Memory B cell (primary cell): ENCODE results near the gene DOC2B.
A peak's percentile ranks its signal among the peaks of the same experiment; 100 is the strongest.

Experiments used
- ATAC-seq: fragments of 150-1000 bp; cut with Tn5 transposase; 2 replicates; pipeline ENCODE4 v1.10.0; 2021; ENCODE audit warnings: low read depth, mild to moderate bottlenecking, moderate library complexity
- DNase-seq, 2 donors: peaks; one replicate each; pipeline ENCODE4 v3.0.0; 2022; ENCODE audit warnings: low spot score in 2 of 2
- H3K27ac Mint-ChIP-seq: one replicate; pipeline ENCODE4 v1.8.0; 2022; ENCODE audit warnings: mild to moderate bottlenecking, moderate library complexity, mixed read lengths
- H3K27me3 Mint-ChIP-seq: one replicate; pipeline ENCODE4 v1.8.0; 2022; ENCODE audit warnings: mixed read lengths
- H3K36me3 Mint-ChIP-seq: one replicate; pipeline ENCODE4 v1.8.0; 2022; ENCODE audit warnings: mild to moderate bottlenecking, mixed read lengths
- H3K4me1 Mint-ChIP-seq: one replicate; pipeline ENCODE4 v1.8.0; 2022; ENCODE audit warnings: mixed read lengths
- H3K4me3 Mint-ChIP-seq: one replicate; pipeline ENCODE4 v1.8.0; 2022; ENCODE audit warnings: mild to moderate bottlenecking, moderate library complexity, mixed read lengths
- H3K9me3 Mint-ChIP-seq: one replicate; pipeline ENCODE4 v1.8.0; 2022; ENCODE audit warnings: mixed read lengths

The DOC2B gene

DNA sequence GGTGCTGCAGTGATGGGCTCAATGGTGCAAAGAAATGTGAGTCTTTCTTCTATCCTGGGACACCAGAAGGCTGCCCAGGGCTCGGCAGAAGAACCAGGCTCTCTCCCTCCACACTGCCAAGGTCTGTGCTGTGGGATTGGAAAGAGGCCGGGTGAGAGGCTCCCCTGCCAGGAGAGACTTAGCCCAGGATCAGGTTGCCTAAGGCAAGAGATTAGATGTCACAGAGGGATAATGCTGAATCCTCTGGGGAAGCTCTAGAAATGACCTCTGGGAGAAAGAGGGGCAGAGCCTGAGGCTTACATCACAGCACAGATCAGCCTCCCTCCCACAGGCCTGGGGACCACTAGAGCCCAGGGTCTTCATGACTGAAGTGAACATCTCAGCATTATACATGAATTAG lies 5.7 kb upstream of the DOC2B start:
- no peak overlapping the region for H3K4me3 Mint-ChIP-seq
- DNase-seq (no peak), ATAC-seq (no peak)
- no peaks in the 10 kb centered on the region for H3K36me3 Mint-ChIP-seq
- no peaks in the 10 kb centered on the region for H3K4me1 Mint-ChIP-seq
- no peaks in the 10 kb centered on the region for H3K9me3 Mint-ChIP-seq
- peaks cover 13% of the 10 kb centered on the region for H3K27me3 Mint-ChIP-seq
- no peak overlapping the region for H3K27ac Mint-ChIP-seq

DNA sequence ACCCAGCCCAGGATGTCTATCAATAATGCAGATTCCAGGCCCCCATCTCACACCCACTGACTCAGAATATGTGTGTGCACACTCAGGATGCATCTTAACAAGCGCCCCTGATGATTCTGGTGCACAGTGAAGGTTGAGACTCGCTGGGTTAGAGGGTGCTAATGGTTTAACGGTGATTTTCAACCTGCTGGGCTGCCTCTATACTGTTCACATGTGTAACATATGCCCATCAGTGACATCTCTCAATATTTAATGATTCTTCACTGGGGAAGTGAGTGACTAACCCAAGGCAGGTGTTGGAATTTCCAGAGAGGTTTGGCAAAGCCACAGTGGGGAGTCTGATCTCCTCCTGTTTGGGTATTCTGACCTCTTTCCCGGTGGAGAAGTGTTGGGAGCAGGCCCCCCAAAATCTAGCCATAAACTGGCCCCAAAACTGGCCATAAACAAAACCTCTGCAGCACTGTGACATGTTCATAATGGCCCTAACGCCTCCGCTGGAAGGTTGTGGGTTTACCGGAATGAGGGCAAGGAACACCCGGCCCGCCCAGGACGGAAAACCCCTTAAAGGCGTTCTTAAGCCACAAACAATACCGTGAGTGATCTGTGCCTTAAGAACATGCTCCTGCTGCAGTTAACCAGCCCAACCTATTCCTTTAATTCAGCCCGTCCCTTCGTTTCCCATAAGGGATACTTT lies 4.1 kb upstream of the DOC2B start:
- Mint-ChIP-seq H3K4me1 (no peaks in the 10 kb centered on the region), H3K36me3 (no peaks in the 10 kb centered on the region), H3K27ac (no peak overlapping the region), H3K9me3 (no peaks in the 10 kb centered on the region), H3K27me3 (peaks cover 14% of the 10 kb centered on the region), H3K4me3 (no peak overlapping the region)
- DNase-seq (no peak), ATAC-seq (no peak)

DNA sequence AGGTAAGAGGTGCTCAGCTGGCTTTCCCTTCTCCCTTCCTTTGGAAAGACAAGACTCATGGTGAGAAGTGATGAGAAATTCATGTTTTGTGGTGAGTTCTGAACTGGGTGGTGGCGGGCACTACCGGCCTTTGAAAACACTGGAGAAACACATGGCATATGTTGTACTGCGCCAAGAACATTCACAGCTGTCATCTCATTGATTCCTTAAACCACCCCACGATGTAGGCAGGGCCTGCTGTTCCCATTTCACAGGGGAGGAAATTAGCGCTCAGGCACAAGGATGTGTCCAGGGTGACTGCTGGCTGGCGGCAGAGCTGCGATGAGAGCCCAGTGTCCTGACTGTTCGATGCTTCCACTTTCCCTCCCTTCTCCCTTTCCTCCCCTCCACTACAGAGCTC lies 1.6 kb upstream of the DOC2B start:
- H3K27me3 Mint-ChIP-seq, result peaks cover 18% of the 10 kb centered on the region
- H3K4me1 Mint-ChIP-seq, result no peaks in the 10 kb centered on the region
- DNase-seq (no peak), ATAC-seq (no peak)
- H3K36me3 Mint-ChIP-seq, result no peaks in the 10 kb centered on the region
- no peak overlapping the region for H3K27ac Mint-ChIP-seq
- H3K9me3 Mint-ChIP-seq, result no peaks in the 10 kb centered on the region
- no peak overlapping the region for H3K4me3 Mint-ChIP-seq

DNA sequence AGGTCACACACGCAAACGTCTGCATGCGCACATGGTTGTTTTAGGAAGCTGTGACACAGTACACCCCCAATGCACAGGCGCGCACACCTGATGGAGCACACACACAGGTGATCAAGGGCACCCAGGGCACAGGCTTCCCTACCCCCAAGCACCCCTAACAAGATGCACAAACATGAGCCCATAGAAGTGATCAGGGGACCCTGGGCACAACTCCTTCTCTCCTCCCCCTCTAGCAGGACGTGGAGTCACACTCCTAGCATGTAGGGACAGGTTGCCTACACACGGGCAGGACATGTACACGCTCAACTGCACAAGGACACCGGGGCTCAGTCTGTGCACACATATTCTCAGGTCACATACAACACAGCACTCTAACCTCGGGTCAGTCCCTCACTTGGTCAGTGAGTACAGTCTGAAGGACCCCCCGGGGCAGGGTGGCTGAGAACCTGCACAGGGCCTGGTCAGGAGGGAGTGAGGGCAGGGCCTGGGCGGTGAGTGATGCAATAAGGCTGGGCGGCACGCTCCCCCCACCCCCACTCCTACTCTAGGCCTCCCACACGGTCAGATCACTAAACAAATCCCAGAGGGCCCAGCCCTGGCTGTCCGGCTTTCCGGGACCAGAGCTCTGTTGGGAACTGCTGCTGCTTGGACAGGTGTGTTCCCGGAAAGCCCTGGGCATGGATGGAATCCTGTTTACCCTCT lies 751 bp upstream of the DOC2B start:
- Mint-ChIP-seq H3K36me3 (no peaks in the 10 kb centered on the region), H3K27ac (no peak overlapping the region), H3K27me3 (peaks cover 19% of the 10 kb centered on the region), H3K9me3 (no peaks in the 10 kb centered on the region), H3K4me1 (no peaks in the 10 kb centered on the region), H3K4me3 (peak overlapping the region; percentile 9)
- ATAC-seq, result no peak
- DNase-seq, result no peak

DNA sequence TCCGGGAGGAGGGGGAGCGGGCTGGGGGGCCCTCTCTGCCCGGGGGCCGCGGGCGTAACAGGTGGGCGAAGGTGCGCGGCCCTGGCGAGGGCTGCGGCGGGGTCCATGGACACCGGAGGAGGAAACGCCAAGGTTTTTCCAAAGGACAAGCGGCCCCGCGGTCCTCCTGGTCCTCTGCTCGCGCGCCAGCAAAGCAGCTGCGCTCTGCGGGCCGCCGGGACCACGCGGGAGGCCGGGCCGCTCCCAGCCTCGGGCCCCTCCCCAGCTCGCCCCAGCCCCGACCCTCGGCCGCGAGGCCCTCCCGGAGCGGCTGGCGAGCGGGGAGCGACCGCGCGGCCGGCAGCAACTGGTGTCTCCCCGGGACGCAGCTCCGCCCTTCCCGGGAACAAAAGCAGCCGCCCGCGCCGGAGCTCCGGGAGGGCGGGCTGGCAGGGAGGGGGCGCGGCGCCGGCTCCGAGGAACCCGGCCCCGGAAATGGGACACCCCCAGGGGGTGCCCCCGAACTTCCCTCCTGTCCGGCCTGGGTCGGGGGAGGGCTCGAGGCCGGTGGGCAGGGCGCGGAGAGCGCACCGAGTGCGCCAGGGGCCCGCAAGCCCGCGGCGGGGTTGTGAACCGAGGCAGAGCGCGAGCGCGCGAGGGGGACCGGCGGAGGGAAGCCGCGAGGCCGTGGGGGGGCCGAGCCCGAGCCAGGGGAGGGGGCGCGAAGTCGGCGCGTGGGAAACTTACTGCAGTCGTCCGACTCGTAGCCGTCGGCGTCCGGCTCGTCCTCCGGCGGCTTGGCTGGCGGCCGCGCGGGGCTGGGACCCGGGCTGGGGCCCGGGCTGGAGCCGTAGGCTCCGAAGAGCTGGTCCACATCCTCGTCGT lies 837 bp downstream of the DOC2B start:
- Mint-ChIP-seq H3K4me1 (no peaks in the 10 kb centered on the region), H3K9me3 (no peaks in the 10 kb centered on the region), H3K4me3 (no peak overlapping the region), H3K27ac (no peak overlapping the region), H3K36me3 (no peaks in the 10 kb centered on the region), H3K27me3 (peaks cover 14% of the 10 kb centered on the region)
- DNase-seq (no peak), ATAC-seq (no peak)

DNA sequence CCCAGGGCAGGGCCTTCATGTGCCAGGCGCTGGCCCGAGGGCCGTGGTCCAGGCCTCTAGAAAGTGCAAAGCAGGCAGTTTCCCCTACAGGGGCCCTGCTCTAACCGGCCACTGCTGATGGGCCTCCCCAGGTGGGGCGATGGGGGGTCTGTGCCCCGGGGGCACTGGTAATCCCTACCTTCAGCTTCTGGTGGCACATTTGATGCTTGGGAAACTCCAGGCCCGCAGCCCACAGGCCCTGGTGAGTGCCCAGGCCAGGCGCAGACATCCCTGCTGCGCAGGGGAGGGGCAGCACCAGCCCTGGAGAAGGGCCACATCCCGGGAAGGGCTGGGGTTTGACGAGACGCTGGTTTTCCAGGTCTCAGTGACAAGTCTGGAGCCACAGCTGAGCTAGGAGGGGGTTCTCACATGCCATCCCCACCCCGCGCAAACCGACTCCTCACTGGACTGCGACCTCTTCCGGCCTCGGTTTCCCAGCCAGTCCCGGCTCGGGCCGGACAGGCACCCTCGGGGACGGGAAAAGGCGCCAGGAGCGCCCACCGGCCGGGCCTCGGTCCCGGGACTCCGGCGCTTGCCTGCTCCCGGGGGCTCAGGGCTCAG lies 1.6 kb downstream of the DOC2B start:
- no peak overlapping the region for H3K4me3 Mint-ChIP-seq
- ATAC-seq (no peak), DNase-seq (no peak)
- H3K36me3 Mint-ChIP-seq, result no peaks in the 10 kb centered on the region
- H3K27me3 Mint-ChIP-seq, result peaks cover 13% of the 10 kb centered on the region
- no peaks in the 10 kb centered on the region for H3K4me1 Mint-ChIP-seq
- no peaks in the 10 kb centered on the region for H3K9me3 Mint-ChIP-seq
- H3K27ac Mint-ChIP-seq, result no peak overlapping the region

DNA sequence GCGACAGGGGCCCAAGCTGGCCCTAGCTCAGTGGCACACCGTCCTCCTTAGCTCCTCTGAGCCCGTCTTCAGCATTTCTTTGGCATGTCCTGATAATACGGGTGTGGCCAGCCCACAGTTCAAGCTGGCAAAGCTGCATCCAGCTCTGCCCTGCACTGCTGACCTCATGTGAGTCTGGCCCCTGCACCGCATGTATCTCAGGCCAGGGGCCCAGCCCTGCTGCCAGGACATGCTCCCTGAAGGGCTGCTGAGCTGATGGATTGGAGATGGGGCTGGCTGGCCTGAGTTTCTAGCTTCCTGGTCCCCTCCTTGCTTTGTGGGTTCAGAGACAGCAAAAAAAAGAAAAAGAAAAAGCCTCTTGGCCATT lies 2.4 kb downstream of the DOC2B start:
- Mint-ChIP-seq H3K27ac (no peak overlapping the region), H3K4me3 (no peak overlapping the region), H3K9me3 (no peaks in the 10 kb centered on the region), H3K4me1 (no peaks in the 10 kb centered on the region), H3K27me3 (peaks cover 13% of the 10 kb centered on the region), H3K36me3 (no peaks in the 10 kb centered on the region)
- DNase-seq (no peak), ATAC-seq (no peak)

DNA sequence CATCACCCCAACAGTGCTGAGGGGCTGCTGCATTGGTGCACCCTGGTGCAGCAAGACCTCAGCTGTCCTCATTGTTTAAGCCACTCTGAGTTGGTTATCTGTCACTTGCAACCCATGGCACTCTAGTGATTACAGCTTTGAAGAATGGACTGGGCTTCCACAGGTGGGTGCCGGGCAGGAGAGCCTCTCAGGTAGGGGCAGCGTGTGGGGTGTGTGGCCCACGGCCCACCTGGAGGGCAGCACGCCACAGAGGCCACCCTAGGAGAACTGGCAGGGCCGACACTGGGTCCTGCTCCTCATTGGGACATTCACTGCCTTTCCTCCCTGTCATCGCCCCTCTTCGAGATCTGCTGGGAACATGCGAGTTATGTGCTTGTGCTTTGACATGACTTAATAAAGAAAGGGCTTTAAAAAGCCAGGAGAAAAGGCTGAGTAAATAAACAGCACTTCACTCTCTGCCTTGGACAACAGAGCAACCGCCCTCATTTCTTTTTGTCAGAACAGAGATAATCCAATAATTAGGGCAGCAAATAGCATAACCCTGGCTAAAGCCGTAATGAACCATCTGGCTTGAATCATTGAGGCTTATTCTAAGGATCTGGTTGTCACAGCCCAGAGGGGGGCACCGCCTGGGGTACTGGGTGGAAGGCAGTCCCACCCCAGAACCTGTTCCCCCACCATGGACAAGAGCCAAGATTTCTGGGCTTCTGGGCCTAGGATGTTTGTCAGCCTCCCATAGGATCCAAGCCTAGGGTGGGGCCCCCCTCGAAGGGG lies 3.0 kb downstream of the DOC2B start:
- Mint-ChIP-seq H3K27ac (no peak overlapping the region), H3K27me3 (peaks cover 13% of the 10 kb centered on the region), H3K4me3 (no peak overlapping the region), H3K9me3 (no peaks in the 10 kb centered on the region), H3K4me1 (no peaks in the 10 kb centered on the region), H3K36me3 (no peaks in the 10 kb centered on the region)
- no peak for DNase-seq
- no peak for ATAC-seq

DNA sequence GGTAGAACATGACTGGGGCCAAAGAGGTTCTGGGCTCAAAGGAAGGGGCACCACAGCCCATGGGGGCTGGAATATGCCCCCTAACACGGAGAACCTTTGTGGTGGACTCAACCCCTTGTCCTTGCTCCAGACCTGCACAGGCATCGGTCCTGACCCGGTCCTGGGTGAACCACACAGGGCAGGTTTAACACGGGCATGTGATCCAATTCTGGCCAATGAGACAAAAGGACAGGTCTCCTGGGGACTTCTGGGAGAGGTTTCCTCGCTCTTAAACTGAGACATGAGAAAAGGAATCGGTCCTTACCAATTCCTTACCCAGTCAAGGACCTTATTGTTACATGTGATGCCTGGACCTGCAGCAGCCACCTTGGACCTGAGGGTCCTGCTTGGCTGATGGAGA lies 3.7 kb downstream of the DOC2B start:
- ATAC-seq, result no peak
- Mint-ChIP-seq H3K4me1 (no peaks in the 10 kb centered on the region), H3K27me3 (peaks cover 11% of the 10 kb centered on the region), H3K4me3 (no peak overlapping the region), H3K9me3 (no peaks in the 10 kb centered on the region), H3K27ac (no peak overlapping the region), H3K36me3 (no peaks in the 10 kb centered on the region)
- no peak for DNase-seq

DNA sequence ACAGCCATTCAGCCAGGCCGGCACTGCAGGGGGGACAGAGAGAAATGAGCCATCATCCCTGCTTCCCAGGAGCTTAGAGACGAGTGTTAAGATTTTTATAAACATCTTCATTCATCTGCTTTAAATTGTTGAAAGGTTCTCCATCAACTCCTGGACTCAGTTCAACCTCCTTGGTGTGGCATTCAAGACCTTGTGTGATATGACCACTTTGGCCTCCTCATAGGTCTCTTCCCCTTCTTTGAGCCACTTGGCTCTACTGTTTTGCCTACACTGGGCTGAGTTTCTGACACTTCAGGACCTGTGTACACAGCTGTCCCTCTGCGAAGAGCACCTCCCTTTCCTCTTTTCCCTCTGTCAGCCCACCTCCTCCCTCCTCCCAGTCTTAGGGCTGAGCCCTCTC lies 4.3 kb downstream of the DOC2B start:
- ATAC-seq (no peak), DNase-seq (no peak)
- peaks cover 8% of the 10 kb centered on the region for H3K27me3 Mint-ChIP-seq
- no peaks in the 10 kb centered on the region for H3K9me3 Mint-ChIP-seq
- no peaks in the 10 kb centered on the region for H3K36me3 Mint-ChIP-seq
- H3K4me1 Mint-ChIP-seq, result no peaks in the 10 kb centered on the region
- no peak overlapping the region for H3K27ac Mint-ChIP-seq
- no peak overlapping the region for H3K4me3 Mint-ChIP-seq

DNA sequence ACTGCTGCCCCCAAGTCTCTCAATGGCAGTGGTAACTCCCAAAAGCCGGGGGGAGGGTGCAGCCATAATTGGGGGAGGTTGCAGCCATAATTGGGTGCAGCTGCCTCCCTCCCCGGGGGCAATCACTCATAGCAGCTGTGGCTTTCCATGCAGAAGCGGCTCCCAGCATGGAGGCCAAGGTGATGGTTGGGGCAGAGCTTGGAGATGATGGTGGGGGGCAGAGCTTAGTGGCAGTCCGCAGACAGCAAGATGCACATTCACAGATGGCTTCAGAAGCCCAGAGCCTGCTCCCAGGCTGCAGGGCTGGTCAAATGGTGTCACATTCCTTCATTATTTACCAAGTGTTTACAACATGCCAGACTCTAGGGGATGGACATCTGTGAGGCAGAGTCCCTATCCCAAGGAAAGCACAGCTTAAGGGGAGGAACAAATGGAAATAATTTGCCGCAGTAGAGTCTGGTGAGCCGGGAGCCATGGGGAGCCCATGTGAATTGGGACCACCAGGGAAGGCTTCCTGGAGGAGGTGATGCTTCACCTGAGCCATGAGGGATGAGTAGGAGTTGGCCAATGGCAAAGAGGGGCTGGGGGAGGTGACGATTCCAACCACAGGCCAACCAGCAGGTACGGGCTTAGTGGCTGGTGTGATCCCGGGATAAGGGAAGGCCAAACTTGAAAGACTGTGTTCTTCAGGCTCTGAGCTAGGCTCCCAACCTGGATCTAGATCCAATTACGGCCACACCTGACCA lies 8.1 kb downstream of the DOC2B start:
- Mint-ChIP-seq H3K4me1 (no peaks in the 10 kb centered on the region), H3K27me3 (peaks cover 16% of the 10 kb centered on the region), H3K9me3 (no peaks in the 10 kb centered on the region), H3K27ac (no peak overlapping the region), H3K36me3 (no peaks in the 10 kb centered on the region), H3K4me3 (no peak overlapping the region)
- no peak for DNase-seq
- no peak for ATAC-seq

DNA sequence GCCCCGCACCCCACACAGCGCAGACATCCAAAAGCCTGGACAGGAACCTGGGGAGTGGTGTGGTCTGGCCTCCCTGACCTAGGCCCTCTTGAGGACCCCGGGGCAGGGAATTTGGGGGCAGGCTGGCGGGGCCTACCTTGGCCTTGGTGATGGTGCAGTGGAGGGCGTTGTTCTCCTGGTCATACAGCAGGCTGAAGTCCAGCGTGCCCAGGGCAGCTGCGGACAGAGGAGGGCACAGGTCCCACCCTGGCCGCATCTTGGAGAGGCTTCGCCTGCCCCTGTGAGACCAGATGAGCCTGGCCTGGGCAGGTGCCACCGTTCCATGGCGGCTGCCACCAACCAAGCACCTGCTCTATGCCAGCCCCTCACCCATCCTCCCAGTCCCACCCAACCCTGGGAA lies 9.0 kb downstream of the DOC2B start:
- H3K27ac Mint-ChIP-seq, result no peak overlapping the region
- no peaks in the 10 kb centered on the region for H3K4me1 Mint-ChIP-seq
- ATAC-seq (no peak), DNase-seq (no peak)
- no peak overlapping the region for H3K4me3 Mint-ChIP-seq
- H3K36me3 Mint-ChIP-seq, result no peaks in the 10 kb centered on the region
- peaks cover 12% of the 10 kb centered on the region for H3K27me3 Mint-ChIP-seq
- H3K9me3 Mint-ChIP-seq, result no peaks in the 10 kb centered on the region

DNA sequence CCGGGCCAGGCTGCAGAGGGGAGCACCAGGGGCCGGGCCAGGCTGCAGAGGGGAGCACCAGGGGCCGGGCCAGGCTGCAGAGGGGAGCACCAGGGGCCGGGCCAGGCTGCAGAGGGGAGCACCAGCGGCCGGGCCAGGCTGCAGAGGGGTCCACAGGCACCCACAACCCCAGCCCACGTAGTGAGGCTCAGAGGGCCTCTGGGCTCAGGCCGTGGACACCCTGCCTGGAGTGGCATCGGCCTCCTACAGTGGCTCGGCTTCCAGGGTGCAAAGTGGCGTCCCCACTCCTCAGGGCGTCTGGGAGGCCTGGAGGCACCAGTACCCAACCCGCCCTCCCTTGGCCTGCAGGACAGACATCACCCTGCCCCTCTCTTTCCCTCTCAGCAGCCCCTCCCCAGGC lies 9.6 kb downstream of the DOC2B start:
- no peak for ATAC-seq
- no peak for DNase-seq
- Mint-ChIP-seq H3K36me3 (no peaks in the 10 kb centered on the region), H3K27me3 (peaks cover 12% of the 10 kb centered on the region), H3K4me1 (no peaks in the 10 kb centered on the region), H3K27ac (no peak overlapping the region), H3K9me3 (no peaks in the 10 kb centered on the region), H3K4me3 (no peak overlapping the region)
